Measurements from ENCODE around the gene INO80E. TPM values are rescaled to one million over a fixed set of nuclear protein-coding genes. Genes with fewer than 3 reads are reported as not detected.
A peak's percentile ranks its signal among the peaks of the same experiment; 100 is the strongest.

Gene INO80E
- total RNA-seq, 2 donors from 2014 or later, result 72.4 to 76.7 TPM

- no peak overlapping the region for H3K27ac Mint-ChIP-seq
- peaks cover 11% of the 10 kb centered on the region for H3K4me1 Mint-ChIP-seq
- H3K4me3 Mint-ChIP-seq, result no peak overlapping the region
- H3K27me3 Mint-ChIP-seq, result no peaks in the 10 kb centered on the region
- no peak for DNase-seq
- no peak for ATAC-seq
- H3K9me3 ChIP-seq (ENCODE audit: control insufficient read depth, low read length, poor library complexity, severe bottlenecking), result no peaks in the 10 kb centered on the region
- H3K36me3 Mint-ChIP-seq (ENCODE audit: low read depth), result peaks cover 4% of the 10 kb centered on the region
These were observed 27.8 kb upstream of the INO80E start for GRCh38 chr16:29968205-29968604.

- DNase-seq, result no peak
- no peak overlapping the region for H3K4me3 Mint-ChIP-seq
- ATAC-seq, result no peak
These were observed 24.7 kb upstream of the INO80E start for GRCh38 chr16:29971304-29971703.

GRCh38 chr16:29972500-29972899 lies 23.5 kb upstream of the INO80E start:
- ATAC-seq, result no peak
- peaks cover 33% of the 10 kb centered on the region for H3K4me1 Mint-ChIP-seq

More at GRCh38 chr16:29971304-29971703, 24.7 kb upstream of the INO80E start:
- H3K27ac Mint-ChIP-seq, result no peak overlapping the region
- H3K27me3 Mint-ChIP-seq, result no peaks in the 10 kb centered on the region
- H3K9me3 ChIP-seq (ENCODE audit: control insufficient read depth, low read length, poor library complexity, severe bottlenecking), result no peaks in the 10 kb centered on the region
- peaks cover 4% of the 10 kb centered on the region for H3K36me3 Mint-ChIP-seq (ENCODE audit: low read depth)
- peaks cover 28% of the 10 kb centered on the region for H3K4me1 Mint-ChIP-seq

GRCh38 chr16:29972992-29973383 lies 23.1 kb upstream of the INO80E start:
- Mint-ChIP-seq H3K36me3 (ENCODE audit: low read depth) (peaks cover 4% of the 10 kb centered on the region), H3K4me1 (peaks cover 33% of the 10 kb centered on the region)

More at GRCh38 chr16:29972500-29972899, 23.5 kb upstream of the INO80E start:
- H3K36me3 Mint-ChIP-seq (ENCODE audit: low read depth), result peaks cover 4% of the 10 kb centered on the region
- DNase-seq, result no peak
- H3K4me3 Mint-ChIP-seq, result peak overlapping the region; percentile 98
- no peaks in the 10 kb centered on the region for H3K9me3 ChIP-seq (ENCODE audit: control insufficient read depth, low read length, poor library complexity, severe bottlenecking)
- no peaks in the 10 kb centered on the region for H3K27me3 Mint-ChIP-seq
- no peak overlapping the region for H3K27ac Mint-ChIP-seq

GRCh38 chr16:29973384-29974246 lies 22.4 kb upstream of the INO80E start, which contains the start of gene TAOK2:
Gene TAOK2, plus strand, starts transcription at chr16:29973868. Its CDS starts 3,905 bp downstream, at chr16:29977773.
- Mint-ChIP-seq H3K27ac (peak within 1 kb of the TSS; percentile 92), H3K4me1 (peaks cover 33% of the 10 kb centered on the region), H3K4me3 (peak within 1 kb of the TSS; percentile 98), H3K27me3 (no peaks in the 10 kb centered on the region), H3K36me3 (ENCODE audit: low read depth) (peaks cover 2% of the 10 kb centered on the region)
- ATAC-seq (peak; percentile 94), DNase-seq (peak; percentile 81 to 93 (median 92))
- no peaks in the 10 kb centered on the region for H3K9me3 ChIP-seq (ENCODE audit: control insufficient read depth, low read length, poor library complexity, severe bottlenecking)

More at GRCh38 chr16:29972992-29973383, 23.1 kb upstream of the INO80E start:
- Mint-ChIP-seq H3K4me3 (peak overlapping the region; percentile 98), H3K27me3 (no peaks in the 10 kb centered on the region), H3K27ac (peak overlapping the region; percentile 92)
- no peaks in the 10 kb centered on the region for H3K9me3 ChIP-seq (ENCODE audit: control insufficient read depth, low read length, poor library complexity, severe bottlenecking)
- ATAC-seq (no peak), DNase-seq (no peak)

- H3K27ac Mint-ChIP-seq, result peak overlapping the region; percentile 92
- no peaks in the 10 kb centered on the region for H3K27me3 Mint-ChIP-seq
- H3K4me3 Mint-ChIP-seq, result peak overlapping the region; percentile 98
- DNase-seq, result no peak
- no peak for ATAC-seq
- peaks cover 3% of the 10 kb centered on the region for H3K36me3 Mint-ChIP-seq (ENCODE audit: low read depth)
- peaks cover 30% of the 10 kb centered on the region for H3K4me1 Mint-ChIP-seq
- no peaks in the 10 kb centered on the region for H3K9me3 ChIP-seq (ENCODE audit: control insufficient read depth, low read length, poor library complexity, severe bottlenecking)
These were observed 21.5 kb upstream of the INO80E start for GRCh38 chr16:29974291-29975133.

- H3K4me3 Mint-ChIP-seq, result peak overlapping the region; percentile 98
- no peak for ATAC-seq
- no peaks in the 10 kb centered on the region for H3K9me3 ChIP-seq (ENCODE audit: control insufficient read depth, low read length, poor library complexity, severe bottlenecking)
- DNase-seq, result no peak
- peak overlapping the region; percentile 92 for H3K27ac Mint-ChIP-seq
- peaks cover 30% of the 10 kb centered on the region for H3K4me1 Mint-ChIP-seq
- no peaks in the 10 kb centered on the region for H3K27me3 Mint-ChIP-seq
- peaks cover 4% of the 10 kb centered on the region for H3K36me3 Mint-ChIP-seq (ENCODE audit: low read depth)
These were observed 20.9 kb upstream of the INO80E start for GRCh38 chr16:29975134-29975538.

- ATAC-seq (no peak), DNase-seq (no peak)
- Mint-ChIP-seq H3K4me3 (peak overlapping the region; percentile 98), H3K27me3 (no peaks in the 10 kb centered on the region), H3K36me3 (ENCODE audit: low read depth) (peaks cover 4% of the 10 kb centered on the region), H3K27ac (peak overlapping the region; percentile 92), H3K4me1 (peaks cover 33% of the 10 kb centered on the region)
- no peaks in the 10 kb centered on the region for H3K9me3 ChIP-seq (ENCODE audit: control insufficient read depth, low read length, poor library complexity, severe bottlenecking)
These were observed 20.1 kb upstream of the INO80E start for GRCh38 chr16:29975811-29976511.

GRCh38 chr16:29977063-29977825 lies 18.8 kb upstream of the INO80E start:
- Mint-ChIP-seq H3K27me3 (no peaks in the 10 kb centered on the region), H3K27ac (peak overlapping the region; percentile 92), H3K4me1 (peaks cover 33% of the 10 kb centered on the region), H3K36me3 (ENCODE audit: low read depth) (peaks cover 4% of the 10 kb centered on the region), H3K4me3 (no peak overlapping the region)
- no peak for ATAC-seq
- DNase-seq, result no peak
- no peaks in the 10 kb centered on the region for H3K9me3 ChIP-seq (ENCODE audit: control insufficient read depth, low read length, poor library complexity, severe bottlenecking)

- Mint-ChIP-seq H3K27me3 (no peaks in the 10 kb centered on the region), H3K4me1 (peaks cover 33% of the 10 kb centered on the region), H3K4me3 (no peak overlapping the region), H3K36me3 (ENCODE audit: low read depth) (peaks cover 4% of the 10 kb centered on the region), H3K27ac (peak overlapping the region; percentile 92)
- ATAC-seq, result no peak
- no peak for DNase-seq
- H3K9me3 ChIP-seq (ENCODE audit: control insufficient read depth, low read length, poor library complexity, severe bottlenecking), result no peaks in the 10 kb centered on the region
These were observed 18.0 kb upstream of the INO80E start for GRCh38 chr16:29978081-29978480.

- Mint-ChIP-seq H3K27me3 (no peaks in the 10 kb centered on the region), H3K4me3 (no peak overlapping the region), H3K4me1 (peaks cover 28% of the 10 kb centered on the region), H3K27ac (no peak overlapping the region), H3K36me3 (ENCODE audit: low read depth) (peaks cover 7% of the 10 kb centered on the region)
- DNase-seq (no peak), ATAC-seq (no peak)
- no peaks in the 10 kb centered on the region for H3K9me3 ChIP-seq (ENCODE audit: control insufficient read depth, low read length, poor library complexity, severe bottlenecking)
These were observed 17.3 kb upstream of the INO80E start for GRCh38 chr16:29978564-29979270.
